Activated naive CD4-positive, alpha-beta T cell treated with anti-CD3 and anti-CD28 coated beads for 36 hours (primary cell): ENCODE measurements around the gene ZNF385C. TPM values are rescaled to one million over a fixed set of nuclear protein-coding genes. Genes with fewer than 3 reads are reported as not detected.

Source experiments
- CTCF ChIA-PET: fragments of 350-600 bp; sonication (Branson Sonifier 250); formaldehyde crosslinking; loops from one replicate; lab custom pipeline; 2021; ENCODE audit warnings: antibody characterized with exemption; lab: Charles Lee
- DNase-seq: peaks from one replicate; pipeline ENCODE4 v3.0.0-alpha.2; 2020
- H3K27ac Mint-ChIP-seq: one replicate; pipeline ENCODE4 v1.8.0; 2021; ENCODE audit warnings: mild to moderate bottlenecking, mixed read lengths
- H3K27me3 Mint-ChIP-seq: one replicate; pipeline ENCODE4 v1.8.0; 2021; ENCODE audit warnings: low read depth, mixed read lengths
- H3K36me3 Mint-ChIP-seq: one replicate; pipeline ENCODE4 v1.8.0; 2021; ENCODE audit warnings: low read depth, mixed read lengths
- H3K4me1 Mint-ChIP-seq: one replicate; pipeline ENCODE4 v1.8.0; 2021; ENCODE audit warnings: low read depth, mixed read lengths
- H3K4me3 Mint-ChIP-seq: one replicate; pipeline ENCODE4 v1.8.0; 2021; ENCODE audit warnings: mild to moderate bottlenecking, moderate library complexity, mixed read lengths
- H3K9me3 Mint-ChIP-seq: one replicate; pipeline ENCODE4 v1.8.0; 2021; ENCODE audit warnings: mixed read lengths
- intact Hi-C: fragments of 100-400 bp; cut with micrococcal nuclease; formaldehyde crosslinking; loops from one replicate; pipeline ENCODE4 v1.15.1; 2023
- total RNA-seq, 2 experiments: library from RNA; stranded (reverse); gene quantifications; one replicate each; pipeline ENCODE4 v1.2.3, GENCODE V29; 2021

ZNF385C gene
- total RNA-seq, 2 experiments from 2014 or later, result 0.36 to 0.77 TPM

DNA sequence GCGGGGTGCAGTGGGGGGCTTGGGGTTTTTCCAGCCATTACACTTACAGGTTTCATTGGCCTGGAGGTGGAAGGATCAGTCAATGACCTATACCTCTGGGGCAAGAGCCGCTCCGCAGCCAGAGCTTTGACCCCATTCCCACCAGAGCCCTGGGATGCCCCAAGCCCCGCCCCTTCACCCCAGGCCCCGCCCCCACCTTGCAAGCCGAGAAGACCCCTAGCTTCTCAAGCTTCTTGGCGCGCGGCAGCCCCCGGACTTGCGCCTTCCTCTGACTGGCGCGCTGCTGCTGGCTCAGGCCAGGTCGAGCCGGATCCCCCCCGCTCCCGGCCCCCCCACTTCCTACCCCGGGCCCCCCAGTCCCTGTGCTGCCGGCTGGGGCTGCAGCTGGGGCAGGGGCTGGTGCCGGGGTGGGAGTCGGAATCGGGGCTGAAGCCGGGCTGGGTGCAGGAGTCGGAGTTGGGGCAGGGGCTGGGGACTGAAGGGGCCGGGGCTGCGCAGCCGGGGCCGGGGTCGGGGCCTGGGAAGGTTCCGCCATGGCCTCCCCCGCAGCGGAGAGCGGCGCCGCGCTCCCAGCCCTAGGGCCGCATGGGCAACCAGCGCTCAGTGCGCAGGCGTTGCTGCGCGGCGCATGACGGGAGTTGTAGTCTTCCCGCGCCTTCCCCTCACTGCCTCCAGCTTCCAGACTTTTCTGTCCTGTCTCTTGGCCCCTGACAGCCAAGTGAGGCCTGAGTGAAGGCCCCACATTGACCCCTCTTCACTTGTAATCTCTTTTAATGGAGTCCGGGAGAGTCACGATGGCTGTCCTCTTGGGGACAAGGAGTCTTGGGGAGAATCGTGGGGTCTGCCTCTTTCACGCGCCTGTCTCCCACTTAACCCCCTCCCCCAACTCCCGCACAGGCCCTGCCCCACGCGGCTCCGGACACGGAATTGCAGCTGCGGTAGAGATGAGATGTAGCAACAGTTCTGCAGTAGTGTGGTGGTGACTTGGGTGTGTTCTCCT lies 22.8 kb upstream of the ZNF385C start, which contains the start of gene KAT2A:
TSS of gene KAT2A (minus strand) at position 598 of the 1,000 bp plus-strand sequence. CDS start at position 535, 63 bp downstream.
- H3K27me3 Mint-ChIP-seq, result no peaks in the 10 kb centered on the region
- intact Hi-C loops, result loop anchor here (1.0 kb wide), 1 partner anchor 34 kb away; no protein-coding TSS in a partner anchor
- H3K4me1 Mint-ChIP-seq, result peaks cover 28% of the 10 kb centered on the region
- H3K9me3 Mint-ChIP-seq, result no peaks in the 10 kb centered on the region
- CTCF ChIA-PET, result interaction anchor here (0.6 to 5.6 kb wide), 9 partner anchors 13 to 283 kb away, joined by 3 to 29 read pairs (median 5); partner anchors contain the start of genes CNP and KCNH4
- peaks cover 33% of the 10 kb centered on the region for H3K36me3 Mint-ChIP-seq
- peak within 1 kb of the TSS; percentile 59 for H3K4me3 Mint-ChIP-seq
- H3K27ac Mint-ChIP-seq, result peak within 1 kb of the TSS; percentile 72
- peak; percentile 80 for DNase-seq

DNA sequence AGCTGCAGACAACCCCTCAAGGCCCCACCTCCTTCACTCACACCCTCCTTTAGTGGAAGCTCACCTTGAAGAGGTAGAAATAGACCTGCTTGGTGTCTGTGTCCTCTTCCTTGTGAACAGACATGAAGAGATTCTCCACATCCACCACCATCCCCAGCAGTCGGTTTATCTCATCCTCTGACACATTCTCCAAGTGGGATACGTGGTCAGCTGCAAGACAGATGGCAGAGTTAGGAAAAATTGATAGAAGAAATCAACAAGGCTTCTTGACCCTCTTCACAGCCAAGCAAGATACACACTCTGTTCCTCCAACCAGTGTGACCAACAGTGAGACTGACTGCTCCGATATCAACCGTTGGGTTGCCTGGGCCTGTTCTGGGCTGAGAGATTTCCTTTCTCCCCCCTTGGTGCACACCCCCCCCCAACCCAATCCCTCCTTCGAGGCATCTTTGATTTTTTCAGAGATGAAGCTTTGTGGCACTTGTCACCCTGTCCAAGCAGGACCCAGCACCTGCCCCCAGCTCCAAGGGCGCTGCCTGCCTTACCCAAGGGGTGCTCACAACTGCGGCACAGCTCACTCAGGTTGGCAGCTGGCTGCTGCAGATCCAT lies 22.0 kb upstream of the ZNF385C start:
- no peak overlapping the region for H3K27ac Mint-ChIP-seq
- CTCF ChIA-PET, result interaction anchor here (0.7 to 5.6 kb wide), 13 partner anchors 10 to 340 kb away, joined by 3 to 29 read pairs (median 5); partner anchors contain the start of genes CNP and KCNH4
- intact Hi-C loops, result no loop called here

DNA sequence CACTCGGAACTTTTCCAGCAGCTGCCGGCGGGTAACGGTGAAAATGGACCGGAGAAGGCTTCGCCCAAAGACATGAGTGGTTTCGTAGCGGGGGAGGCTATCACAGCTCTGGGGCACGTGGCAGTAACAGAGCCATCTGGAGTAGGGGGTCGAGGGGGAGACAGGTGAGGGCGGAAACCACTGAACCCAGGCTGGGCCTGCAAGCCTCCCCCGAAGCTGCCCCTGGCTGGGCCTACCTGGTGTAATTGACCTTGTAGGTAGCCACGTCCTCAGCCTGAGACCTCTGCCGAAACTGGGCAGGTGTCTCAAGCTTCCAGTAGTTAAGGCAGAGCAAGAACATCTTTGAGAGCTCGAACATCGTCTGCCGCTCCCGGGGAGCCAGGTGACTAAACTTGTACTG lies 21.0 kb upstream of the ZNF385C start:
- no peak overlapping the region for H3K27ac Mint-ChIP-seq
- no peaks in the 10 kb centered on the region for H3K27me3 Mint-ChIP-seq
- peaks cover 28% of the 10 kb centered on the region for H3K4me1 Mint-ChIP-seq
- H3K9me3 Mint-ChIP-seq, result no peaks in the 10 kb centered on the region
- CTCF ChIA-PET, result interaction anchor here (0.6 to 5.6 kb wide), 19 partner anchors 9 to 341 kb away, joined by 3 to 29 read pairs (median 4); partner anchors contain the start of genes CNP and KCNH4
- H3K4me3 Mint-ChIP-seq, result peak overlapping the region; percentile 14
- intact Hi-C loops, result loop anchor here (5.0 to 10.0 kb wide), 2 partner anchors 202 to 406 kb away; partner anchors contain the start of gene ACLY
- H3K36me3 Mint-ChIP-seq, result peaks cover 38% of the 10 kb centered on the region
- DNase-seq, result no peak

More for the DNA sequence above, 22.0 kb upstream of the ZNF385C start:
- DNase-seq, result no peak
- peaks cover 28% of the 10 kb centered on the region for H3K4me1 Mint-ChIP-seq
- no peaks in the 10 kb centered on the region for H3K27me3 Mint-ChIP-seq
- no peaks in the 10 kb centered on the region for H3K9me3 Mint-ChIP-seq
- peaks cover 40% of the 10 kb centered on the region for H3K36me3 Mint-ChIP-seq
- peak overlapping the region; percentile 59 for H3K4me3 Mint-ChIP-seq

DNA sequence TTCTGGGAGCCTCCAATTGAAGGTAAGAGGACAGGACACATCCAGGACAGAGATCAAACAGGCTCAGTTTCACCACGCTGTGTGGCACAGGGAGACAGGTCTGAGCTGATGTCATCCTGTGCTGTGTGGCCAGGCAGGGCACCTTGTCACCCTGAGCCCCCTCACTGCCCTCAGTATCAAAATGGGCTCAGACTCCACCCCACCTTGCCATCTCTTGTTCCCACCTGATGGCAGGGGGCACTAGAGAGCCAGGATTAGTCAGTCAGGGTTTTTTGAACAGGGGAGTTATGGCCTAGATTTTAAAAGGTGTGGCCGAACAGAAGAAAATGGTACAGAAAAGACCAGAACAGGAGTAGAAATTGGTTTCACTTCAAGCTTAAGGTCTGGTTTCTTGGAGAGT lies 20.3 kb upstream of the ZNF385C start:
- peak; percentile 71 for DNase-seq
- Mint-ChIP-seq H3K27ac (peak overlapping the region; percentile 14), H3K27me3 (no peaks in the 10 kb centered on the region), H3K36me3 (peaks cover 39% of the 10 kb centered on the region), H3K4me1 (peaks cover 28% of the 10 kb centered on the region), H3K9me3 (no peaks in the 10 kb centered on the region), H3K4me3 (peak overlapping the region; percentile 10)
- CTCF ChIA-PET, result interaction anchor here (0.6 to 5.6 kb wide), 19 partner anchors 10 to 285 kb away, joined by 3 to 29 read pairs (median 4); partner anchors contain the start of genes CNP, DNAJC7 and KCNH4
- intact Hi-C loops, result loop anchor here (1.0 to 10.0 kb wide), 4 partner anchors 63 to 406 kb away; partner anchors contain the start of genes ACLY and KCNH4

DNA sequence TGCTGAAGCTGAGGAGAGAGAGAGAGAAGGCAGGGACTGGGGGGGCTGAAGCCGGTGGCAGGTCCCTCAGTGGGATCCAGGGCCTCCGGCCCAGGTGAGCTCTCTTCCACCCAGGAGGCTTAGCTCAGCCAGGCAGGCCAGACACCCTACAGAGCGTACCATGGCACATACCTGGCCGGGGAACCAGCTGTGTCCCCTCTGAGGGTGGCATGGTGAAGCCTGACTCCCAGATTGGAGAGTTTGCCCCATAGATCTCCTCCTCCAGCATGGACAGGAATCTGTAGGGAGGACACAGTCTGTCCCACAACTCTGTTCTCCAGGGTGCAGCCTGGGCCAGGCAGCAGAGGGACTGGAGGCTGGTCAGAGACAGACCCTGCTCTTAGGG lies 19.8 kb upstream of the ZNF385C start:
- intact Hi-C loops, result loop anchor here (1.0 to 10.0 kb wide), 4 partner anchors 63 to 407 kb away; partner anchors contain the start of genes ACLY and KCNH4
- no peaks in the 10 kb centered on the region for H3K27me3 Mint-ChIP-seq
- CTCF ChIA-PET, result interaction anchor here (0.6 to 5.6 kb wide), 17 partner anchors 12 to 317 kb away, joined by 3 to 29 read pairs (median 4); partner anchors contain the start of genes CNP, DNAJC7, KCNH4 and NKIRAS2
- peaks cover 38% of the 10 kb centered on the region for H3K36me3 Mint-ChIP-seq
- peaks cover 28% of the 10 kb centered on the region for H3K4me1 Mint-ChIP-seq
- H3K27ac Mint-ChIP-seq, result no peak overlapping the region
- no peaks in the 10 kb centered on the region for H3K9me3 Mint-ChIP-seq
- H3K4me3 Mint-ChIP-seq, result no peak overlapping the region
- DNase-seq, result no peak

DNA sequence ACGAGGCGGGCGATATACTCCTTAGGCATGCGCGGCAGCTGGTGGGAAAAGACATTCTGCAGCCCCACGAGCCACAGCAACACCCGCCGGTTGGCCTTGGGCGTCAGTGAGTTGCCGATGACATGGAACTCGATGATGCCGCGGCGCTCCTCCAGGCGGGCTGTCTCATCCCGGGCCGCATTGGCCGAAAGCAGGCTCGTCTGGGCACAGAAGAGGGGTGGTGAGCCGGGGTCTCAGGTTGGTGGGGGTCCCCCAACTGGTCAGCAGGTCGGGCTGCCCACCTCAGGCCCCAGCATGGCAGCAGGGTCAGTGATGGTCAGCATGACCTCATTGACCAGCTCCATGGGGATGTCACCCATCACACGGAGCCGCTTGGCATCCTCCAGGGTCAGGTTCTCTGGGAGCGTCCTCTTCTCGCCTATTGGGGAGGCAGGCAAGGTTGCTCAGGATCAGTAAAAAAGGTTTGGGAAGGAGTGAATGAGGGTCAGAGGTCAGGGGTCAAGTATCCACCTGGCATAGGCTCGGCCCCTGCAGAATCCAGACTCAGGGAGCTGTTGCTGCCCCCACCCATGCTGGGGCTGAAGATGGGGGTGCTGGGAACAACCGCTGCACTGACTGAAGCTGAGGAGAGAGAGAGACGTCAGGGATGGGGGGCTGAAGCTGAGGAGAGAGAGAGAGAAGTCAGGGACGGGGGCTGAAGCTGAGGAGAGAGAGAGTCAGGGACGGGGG lies 19.3 kb upstream of the ZNF385C start:
- no peak overlapping the region for H3K4me3 Mint-ChIP-seq
- CTCF ChIA-PET, result interaction anchor here (0.6 to 5.6 kb wide), 16 partner anchors 13 to 317 kb away, joined by 3 to 29 read pairs (median 4); partner anchors contain the start of genes CNP, DNAJC7, KCNH4 and NKIRAS2
- H3K27me3 Mint-ChIP-seq, result no peaks in the 10 kb centered on the region
- no peaks in the 10 kb centered on the region for H3K9me3 Mint-ChIP-seq
- intact Hi-C loops, result loop anchor here (1.0 to 10.0 kb wide), 4 partner anchors 64 to 407 kb away; partner anchors contain the start of genes ACLY and KCNH4
- H3K4me1 Mint-ChIP-seq, result peaks cover 32% of the 10 kb centered on the region
- no peak for DNase-seq
- H3K36me3 Mint-ChIP-seq, result peaks cover 40% of the 10 kb centered on the region
- H3K27ac Mint-ChIP-seq, result no peak overlapping the region

DNA sequence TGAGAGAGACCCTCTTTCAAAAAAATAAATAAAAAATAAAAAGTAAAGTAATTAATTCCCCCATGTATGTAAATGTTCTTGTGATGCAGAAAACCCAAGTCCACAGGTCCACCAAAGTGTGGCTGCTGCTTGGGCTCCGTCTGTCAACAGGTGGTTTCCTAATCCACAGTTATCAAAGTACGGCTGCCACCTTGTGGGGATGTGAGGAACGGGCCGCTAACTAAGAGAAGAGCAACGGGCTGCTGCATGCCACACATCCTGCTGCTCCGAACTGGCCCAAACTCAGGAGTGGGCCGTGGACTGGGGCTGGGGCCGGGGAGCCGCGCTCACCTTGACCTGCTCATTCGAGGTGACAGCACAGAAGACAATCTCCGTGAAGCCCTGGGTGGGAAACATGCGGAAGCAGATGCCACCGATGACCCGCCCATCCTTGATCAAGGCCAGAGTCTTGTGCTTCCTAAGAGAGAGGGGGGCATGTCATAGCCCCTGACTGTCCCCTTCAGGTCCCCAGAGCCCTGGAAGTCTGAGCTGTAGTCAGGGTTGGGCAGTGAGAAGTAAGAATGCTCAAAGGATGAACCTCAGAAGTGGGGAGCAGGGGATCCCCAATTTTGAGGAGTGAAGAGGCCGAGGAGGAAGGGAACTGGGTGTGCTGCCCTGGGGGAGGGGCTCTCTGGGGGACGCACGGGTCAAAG lies 18.6 kb upstream of the ZNF385C start:
- CTCF ChIA-PET, result interaction anchor here (0.6 to 5.6 kb wide), 12 partner anchors 13 to 1617 kb away, joined by 3 to 38 read pairs (median 4); partner anchors contain the start of genes CNP, DNAJC7 and NKIRAS2

DNA sequence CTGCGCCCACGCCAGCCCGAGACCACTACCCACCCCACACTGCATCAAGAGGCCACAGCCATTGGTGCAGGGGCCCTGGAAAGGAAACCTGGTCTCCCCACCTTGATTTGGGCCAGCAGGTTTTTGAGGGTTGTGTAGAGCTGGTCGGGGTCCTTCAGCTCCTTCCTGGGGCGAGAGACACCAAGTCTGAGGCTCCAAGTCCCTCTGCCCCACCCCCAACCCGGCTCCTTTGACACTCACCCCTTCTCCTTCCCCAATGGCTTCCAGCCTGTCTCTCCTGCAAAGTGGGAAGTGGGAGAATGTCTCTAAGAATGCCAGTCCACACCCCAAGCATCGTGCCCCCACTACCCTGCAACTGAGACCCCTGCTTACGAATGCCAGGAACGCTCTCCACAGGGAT lies 15.8 kb upstream of the ZNF385C start:
- Mint-ChIP-seq H3K9me3 (no peaks in the 10 kb centered on the region), H3K4me3 (no peak overlapping the region), H3K27me3 (no peaks in the 10 kb centered on the region), H3K4me1 (peaks cover 37% of the 10 kb centered on the region), H3K36me3 (peaks cover 36% of the 10 kb centered on the region), H3K27ac (no peak overlapping the region)
- intact Hi-C loops, result loop anchor here (5.0 to 10.0 kb wide), 2 partner anchors 411 to 563 kb away; partner anchors contain the start of gene PLEKHH3
- CTCF ChIA-PET, result interaction anchor here (0.6 to 4.3 kb wide), 12 partner anchors 9 to 292 kb away, joined by 3 to 38 read pairs (median 4); partner anchors contain the start of gene KCNH4
- DNase-seq, result no peak

More for the DNA sequence above, 18.6 kb upstream of the ZNF385C start:
- intact Hi-C loops, result loop anchor here (1.0 to 10.0 kb wide), 6 partner anchors 50 to 408 kb away; partner anchors contain the start of gene ACLY
- Mint-ChIP-seq H3K4me1 (peaks cover 36% of the 10 kb centered on the region), H3K27me3 (no peaks in the 10 kb centered on the region), H3K4me3 (no peak overlapping the region), H3K36me3 (peaks cover 40% of the 10 kb centered on the region), H3K27ac (no peak overlapping the region), H3K9me3 (no peaks in the 10 kb centered on the region)
- peak; percentile 93 for DNase-seq

DNA sequence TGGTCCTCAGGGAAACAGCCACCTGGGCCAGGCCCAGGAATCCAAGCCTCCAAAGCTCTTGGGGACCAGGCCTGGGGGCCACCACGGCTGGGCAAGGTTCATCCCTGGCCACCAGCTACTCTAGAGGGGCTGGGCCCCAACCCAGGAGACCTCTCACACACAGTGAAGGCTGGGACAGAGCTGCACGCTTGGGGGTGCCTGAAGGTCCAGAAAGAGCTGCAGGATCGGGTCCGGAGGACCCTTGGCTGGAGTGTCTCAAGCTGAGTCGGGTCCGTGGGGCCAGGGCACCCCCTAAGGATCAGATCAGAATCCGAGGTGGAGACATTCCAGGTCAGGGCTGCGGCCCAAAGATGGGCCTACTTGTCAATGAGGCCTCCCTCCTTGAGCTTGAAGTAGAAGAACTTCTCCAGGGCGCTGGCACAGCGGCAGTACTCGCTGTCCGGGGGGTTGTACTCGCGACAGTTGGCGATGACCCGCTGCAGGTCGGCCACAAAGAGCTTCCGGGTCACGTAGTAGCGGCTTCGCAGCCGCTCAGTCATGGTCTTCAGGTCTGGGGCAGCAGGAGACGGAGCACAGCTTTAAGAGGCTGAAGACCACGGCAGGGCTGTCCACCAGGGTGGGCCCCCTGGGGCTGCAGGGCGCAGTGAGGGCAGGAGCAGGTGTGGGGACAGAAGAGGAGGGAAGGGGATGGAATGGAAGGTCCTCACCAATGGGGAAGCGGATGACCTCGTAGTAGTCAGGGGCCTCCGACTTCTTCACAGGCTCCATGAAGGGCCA lies 15.2 kb upstream of the ZNF385C start:
- CTCF ChIA-PET, result interaction anchor here (0.6 to 4.3 kb wide), 15 partner anchors 10 to 293 kb away, joined by 3 to 38 read pairs (median 4); partner anchors contain the start of gene ODAD4
- DNase-seq, result no peak
- Mint-ChIP-seq H3K9me3 (no peaks in the 10 kb centered on the region), H3K27ac (peak overlapping the region; percentile 92), H3K27me3 (no peaks in the 10 kb centered on the region), H3K4me1 (peaks cover 31% of the 10 kb centered on the region), H3K4me3 (no peak overlapping the region), H3K36me3 (peaks cover 32% of the 10 kb centered on the region)
- intact Hi-C loops, result loop anchor here (2.0 to 10.0 kb wide), 3 partner anchors 41 to 564 kb away; partner anchors contain the start of genes PLEKHH3 and RAB5C
